Stomach (tissue), 4 donors: Measurements from ENCODE around the gene SSH2.

ENCODE experiments used
- POLR2A ChIP-seq, 4 donors: fragments of 450-650 bp; IDR thresholded peaks; one replicate each; pipeline ENCODE4 v1.6.1; 2016; ENCODE audit warnings: antibody characterized with exemption in 4 of 4, control low read depth in 2 of 4, mild to moderate bottlenecking in 1 of 4, moderate library complexity in 1 of 4
- TF ChIP-seq, protein P1 (sequence below), 7 experiments: fragments of 450-650 bp in 4 of 7; fragments of 200-600 bp in 3 of 7; sonication (generic) in 3 of 7; IDR thresholded peaks; one replicate each; pipeline ENCODE4 v1.5.1; 2016 to 2019; ENCODE audit warnings: antibody characterized with exemption in 7 of 7, control low read depth in 2 of 7, mild to moderate bottlenecking in 1 of 7

DNA sequence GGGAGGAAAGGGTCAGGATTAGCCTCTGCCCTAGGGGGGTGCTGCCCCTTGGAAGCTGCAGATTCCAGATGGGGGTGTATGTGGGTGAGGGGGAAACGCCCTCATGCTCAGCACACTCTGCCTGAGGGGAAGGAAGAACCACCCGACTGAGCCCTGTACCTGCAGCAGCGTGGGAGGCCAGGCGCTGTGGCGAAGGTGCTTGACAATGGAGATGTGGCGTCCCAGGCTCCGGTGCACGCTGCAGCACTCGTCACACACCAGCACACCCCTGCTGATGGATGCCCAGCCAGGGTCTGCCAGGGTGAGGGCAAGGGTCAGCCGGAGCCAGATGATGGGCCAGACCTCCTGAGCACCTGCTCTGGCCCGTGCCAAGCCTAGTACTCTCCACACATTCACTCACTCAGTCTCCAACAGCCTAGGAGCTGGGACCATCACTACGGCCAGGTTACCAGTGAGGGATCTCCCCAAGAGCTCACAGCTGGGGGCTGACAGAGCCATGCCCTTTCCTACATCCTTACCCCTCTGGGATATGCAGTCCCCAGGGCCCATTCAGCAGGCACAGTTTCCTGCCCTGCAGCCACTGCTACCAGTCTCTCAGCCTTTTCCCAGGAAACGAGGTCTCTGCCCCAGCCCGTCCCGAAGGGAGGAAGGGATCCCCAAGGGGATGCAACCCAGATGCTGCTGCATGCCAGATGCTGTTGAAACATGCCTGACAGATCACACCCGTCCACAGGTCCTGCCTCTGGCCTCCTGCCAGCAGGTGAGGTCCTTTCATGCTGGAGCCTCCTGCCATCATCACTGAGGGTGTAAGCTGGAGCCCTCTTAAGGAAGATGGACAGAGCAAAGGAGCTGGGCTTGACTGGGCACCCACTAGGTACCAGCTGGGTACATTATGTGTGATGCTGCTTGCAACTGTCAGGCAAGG lies 346.4 kb downstream of the SSH2 start:
- TF ChIP-seq POLR2A (IDR thresholded peaks at IDR 0.05), result no peak
- TF ChIP-seq, protein P1, sequence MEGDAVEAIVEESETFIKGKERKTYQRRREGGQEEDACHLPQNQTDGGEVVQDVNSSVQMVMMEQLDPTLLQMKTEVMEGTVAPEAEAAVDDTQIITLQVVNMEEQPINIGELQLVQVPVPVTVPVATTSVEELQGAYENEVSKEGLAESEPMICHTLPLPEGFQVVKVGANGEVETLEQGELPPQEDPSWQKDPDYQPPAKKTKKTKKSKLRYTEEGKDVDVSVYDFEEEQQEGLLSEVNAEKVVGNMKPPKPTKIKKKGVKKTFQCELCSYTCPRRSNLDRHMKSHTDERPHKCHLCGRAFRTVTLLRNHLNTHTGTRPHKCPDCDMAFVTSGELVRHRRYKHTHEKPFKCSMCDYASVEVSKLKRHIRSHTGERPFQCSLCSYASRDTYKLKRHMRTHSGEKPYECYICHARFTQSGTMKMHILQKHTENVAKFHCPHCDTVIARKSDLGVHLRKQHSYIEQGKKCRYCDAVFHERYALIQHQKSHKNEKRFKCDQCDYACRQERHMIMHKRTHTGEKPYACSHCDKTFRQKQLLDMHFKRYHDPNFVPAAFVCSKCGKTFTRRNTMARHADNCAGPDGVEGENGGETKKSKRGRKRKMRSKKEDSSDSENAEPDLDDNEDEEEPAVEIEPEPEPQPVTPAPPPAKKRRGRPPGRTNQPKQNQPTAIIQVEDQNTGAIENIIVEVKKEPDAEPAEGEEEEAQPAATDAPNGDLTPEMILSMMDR (IDR thresholded peaks at IDR 0.05), result no peak
